SH-SY5Y (cell line): Measurements from ENCODE around the gene UGT1A3.

ENCODE experiments used
- GATA2 ChIP-seq: IDR thresholded peaks from 2 replicates; pipeline ENCODE4 v1.6.1; 2011; ENCODE audit warnings: mild to moderate bottlenecking, low read depth, low read length
- GATA3 ChIP-seq: IDR thresholded peaks from 2 replicates; pipeline ENCODE4 v1.6.1; 2011; ENCODE audit warnings: low read depth, mild to moderate bottlenecking, low read length, moderate library complexity

GRCh38 chr2:233813236-233814055 is 84.6 kb downstream of the UGT1A3 start:
- TF ChIP-seq GATA2 = no peak
- no peak for TF ChIP-seq GATA3
